Liver (tissue), 3 donors: ENCODE results near the gene NEU4.

Source experiments
- ATF3 ChIP-seq: IDR thresholded peaks from 2 replicates; pipeline ENCODE4 v1.6.1; 2016; ENCODE audit warnings: antibody characterized with exemption
- CTCF ChIP-seq: fragments of 150-350 bp; IDR thresholded peaks from 2 replicates; pipeline ENCODE4 v1.5.1; 2017; ENCODE audit warnings: improper control_type of control experiment, low read depth, low read length; ENCODE audit not compliant: missing input control
- EGR1 ChIP-seq, 2 donors: IDR thresholded peaks; 2 replicates each; pipeline ENCODE4 v1.6.1; 2016 to 2018; ENCODE audit warnings: antibody characterized with exemption in 2 of 2, low read depth in 2 of 2
- JUND ChIP-seq, 2 donors: IDR thresholded peaks; 2 replicates each; pipeline ENCODE4 v1.6.1; 2016; ENCODE audit warnings: antibody characterized with exemption in 2 of 2
- RAD21 ChIP-seq, 2 donors: IDR thresholded peaks; 2 replicates each; pipeline ENCODE4 v1.6.1; 2016; ENCODE audit warnings: antibody characterized with exemption in 2 of 2, mild to moderate bottlenecking in 2 of 2
- REST ChIP-seq: IDR thresholded peaks from 2 replicates; pipeline ENCODE4 v1.6.1; 2016; ENCODE audit warnings: antibody characterized with exemption, mild to moderate bottlenecking
- YY1 ChIP-seq: IDR thresholded peaks from 2 replicates; pipeline ENCODE4 v1.6.1; 2016; ENCODE audit warnings: antibody characterized with exemption, mild to moderate bottlenecking
- ZBTB33 ChIP-seq: IDR thresholded peaks from 2 replicates; pipeline ENCODE4 v1.6.1; 2016; ENCODE audit warnings: antibody characterized with exemption
- donor health status: healthy.
- donor health status: healthy.

- TF ChIP-seq CTCF = no peak
- TF ChIP-seq REST = no peak
- no peak for TF ChIP-seq YY1
- no peak for TF ChIP-seq EGR1 (IDR thresholded peaks at IDR 0.05; ENCODE audit: low read depth in 2 of 2)
- TF ChIP-seq ATF3 = no peak
- no peak for TF ChIP-seq JUND (IDR thresholded peaks at IDR 0.05)
- TF ChIP-seq ZBTB33 = no peak
- no peak for TF ChIP-seq RAD21 (IDR thresholded peaks at IDR 0.05)
Observed at GRCh38 chr2:241762933-241763369, 46.0 kb upstream of the NEU4 start.
